LNCAP (cell line): ENCODE data around the gene TLE3.

ENCODE experiments used
- TF ChIP-seq, protein P1 (sequence below): fragments of 450-650 bp; IDR thresholded peaks from 2 replicates; pipeline ENCODE4 v1.5.1; 2017; ENCODE audit warnings: mild to moderate bottlenecking

TLE3 gene

DNA sequence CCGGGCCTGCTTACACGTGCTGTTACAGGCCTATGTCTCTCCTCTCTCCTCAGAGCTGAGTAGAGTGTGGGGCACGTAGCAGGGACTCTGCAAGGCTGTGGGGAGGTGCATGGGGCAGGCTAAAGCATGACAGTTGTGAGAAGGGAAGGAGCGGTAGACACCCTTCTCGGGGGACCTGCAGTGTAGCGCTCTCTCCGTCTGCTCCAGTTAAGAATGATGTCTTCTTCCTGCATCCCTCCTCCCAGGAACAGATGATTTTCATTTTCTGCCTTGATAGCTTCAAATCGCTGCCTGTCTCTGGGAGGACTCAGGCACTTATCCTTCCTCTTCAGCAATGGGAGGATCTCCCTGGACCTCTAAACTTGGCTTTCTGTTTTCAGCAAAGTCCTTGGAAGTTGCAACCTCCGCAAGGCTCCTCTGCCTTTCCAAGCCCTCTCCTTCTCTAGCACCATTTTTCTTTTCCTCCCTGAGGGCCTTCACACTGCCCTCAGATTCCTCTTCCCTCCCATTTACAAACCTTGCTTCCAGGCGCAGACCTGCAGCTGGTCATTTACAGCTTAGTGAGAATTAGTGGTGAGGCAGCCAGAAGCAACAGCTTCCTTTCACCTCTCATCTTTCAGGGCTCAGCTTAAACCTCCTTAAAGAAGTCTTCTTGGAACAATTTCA lies 23.4 kb upstream of the TLE3 start:
- TF ChIP-seq, protein P1, sequence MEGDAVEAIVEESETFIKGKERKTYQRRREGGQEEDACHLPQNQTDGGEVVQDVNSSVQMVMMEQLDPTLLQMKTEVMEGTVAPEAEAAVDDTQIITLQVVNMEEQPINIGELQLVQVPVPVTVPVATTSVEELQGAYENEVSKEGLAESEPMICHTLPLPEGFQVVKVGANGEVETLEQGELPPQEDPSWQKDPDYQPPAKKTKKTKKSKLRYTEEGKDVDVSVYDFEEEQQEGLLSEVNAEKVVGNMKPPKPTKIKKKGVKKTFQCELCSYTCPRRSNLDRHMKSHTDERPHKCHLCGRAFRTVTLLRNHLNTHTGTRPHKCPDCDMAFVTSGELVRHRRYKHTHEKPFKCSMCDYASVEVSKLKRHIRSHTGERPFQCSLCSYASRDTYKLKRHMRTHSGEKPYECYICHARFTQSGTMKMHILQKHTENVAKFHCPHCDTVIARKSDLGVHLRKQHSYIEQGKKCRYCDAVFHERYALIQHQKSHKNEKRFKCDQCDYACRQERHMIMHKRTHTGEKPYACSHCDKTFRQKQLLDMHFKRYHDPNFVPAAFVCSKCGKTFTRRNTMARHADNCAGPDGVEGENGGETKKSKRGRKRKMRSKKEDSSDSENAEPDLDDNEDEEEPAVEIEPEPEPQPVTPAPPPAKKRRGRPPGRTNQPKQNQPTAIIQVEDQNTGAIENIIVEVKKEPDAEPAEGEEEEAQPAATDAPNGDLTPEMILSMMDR = no peak

DNA sequence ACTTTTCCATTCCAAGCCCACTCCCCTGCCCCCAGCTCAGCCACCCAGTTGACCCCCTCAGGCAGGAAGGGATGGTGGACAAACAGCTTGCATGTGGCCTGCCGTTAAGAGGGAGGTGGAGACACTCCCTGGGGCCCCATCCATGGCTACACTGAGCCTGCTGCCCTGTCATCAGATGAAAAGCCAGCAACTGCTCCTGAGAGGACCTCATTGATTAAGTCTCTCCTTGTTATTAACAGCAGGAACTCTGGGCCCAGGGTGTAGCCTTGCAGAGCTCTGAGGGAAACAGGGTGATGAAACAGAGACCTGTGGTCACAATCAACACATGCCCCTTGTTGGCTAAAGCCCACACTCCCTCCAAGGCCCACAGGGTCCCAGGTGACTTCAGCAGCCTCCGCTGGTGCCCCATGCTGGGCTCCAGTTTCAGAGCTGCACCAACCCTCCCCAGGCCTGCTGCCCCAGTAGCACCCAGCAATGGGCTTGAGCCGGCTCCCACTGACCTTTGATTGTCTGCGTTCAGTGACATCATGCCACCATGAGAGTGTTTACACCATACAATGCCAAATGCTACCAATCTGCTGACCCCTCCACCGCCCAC lies 22.3 kb upstream of the TLE3 start:
- TF ChIP-seq, protein P1 = no peak

DNA sequence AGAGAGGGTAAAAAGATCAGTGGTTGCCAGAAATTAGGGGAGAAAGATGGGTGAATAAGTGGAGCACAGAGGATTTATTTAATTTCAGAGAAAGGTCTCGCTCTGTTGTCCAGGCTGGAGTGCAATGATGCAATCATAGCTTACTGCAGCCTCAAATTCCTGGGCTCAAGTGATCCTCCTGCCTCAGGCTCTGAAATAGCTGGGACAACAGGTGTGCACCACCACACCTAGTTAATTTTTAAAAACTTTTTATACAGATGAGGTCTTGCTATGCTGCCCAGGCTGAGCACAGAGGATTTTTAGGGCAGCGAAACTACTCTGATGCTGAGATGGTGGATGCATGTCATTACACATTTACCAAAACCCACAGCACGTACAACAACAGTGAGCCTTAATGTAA lies 20.9 kb upstream of the TLE3 start:
- TF ChIP-seq, protein P1 = no peak

DNA sequence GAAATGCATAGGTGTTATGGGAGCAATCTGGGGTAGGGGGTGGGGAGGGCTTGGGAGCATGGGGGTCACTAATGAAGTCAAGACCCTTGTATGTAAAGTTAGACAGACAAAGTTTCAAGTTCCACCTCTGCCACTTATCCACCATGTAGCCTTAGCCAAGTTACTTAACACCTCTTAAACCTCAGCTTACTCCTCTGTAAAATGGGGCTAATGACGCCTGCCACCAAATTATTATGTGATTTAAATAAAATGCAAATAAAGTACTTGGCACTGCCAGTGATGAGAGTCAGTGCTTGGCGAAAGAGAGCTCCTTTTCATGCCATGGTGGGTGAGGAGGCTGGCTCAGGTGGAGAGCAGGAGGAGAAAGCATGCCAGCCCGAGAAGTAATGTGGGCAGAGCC lies 18.6 kb upstream of the TLE3 start:
- TF ChIP-seq, protein P1 = no peak

DNA sequence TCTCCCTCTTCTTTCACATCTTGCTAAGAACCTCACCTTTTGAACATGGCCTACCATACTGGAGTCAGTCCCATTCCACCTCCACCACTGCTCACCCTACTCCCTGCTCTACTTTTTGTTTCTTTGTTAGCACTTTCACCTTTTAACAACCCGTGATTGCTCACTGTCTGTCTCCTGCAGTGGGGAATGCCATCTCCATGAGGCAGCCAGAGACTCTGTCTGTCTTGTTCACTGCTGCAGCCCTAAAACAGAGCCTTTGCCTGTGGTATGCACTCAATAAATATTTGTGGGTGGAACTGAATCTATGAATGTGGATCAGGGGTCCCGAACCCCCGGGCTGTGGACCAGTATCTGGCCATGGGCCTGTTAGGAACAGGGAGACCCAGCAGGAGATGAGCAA lies 16.5 kb upstream of the TLE3 start:
- TF ChIP-seq, protein P1 = no peak

DNA sequence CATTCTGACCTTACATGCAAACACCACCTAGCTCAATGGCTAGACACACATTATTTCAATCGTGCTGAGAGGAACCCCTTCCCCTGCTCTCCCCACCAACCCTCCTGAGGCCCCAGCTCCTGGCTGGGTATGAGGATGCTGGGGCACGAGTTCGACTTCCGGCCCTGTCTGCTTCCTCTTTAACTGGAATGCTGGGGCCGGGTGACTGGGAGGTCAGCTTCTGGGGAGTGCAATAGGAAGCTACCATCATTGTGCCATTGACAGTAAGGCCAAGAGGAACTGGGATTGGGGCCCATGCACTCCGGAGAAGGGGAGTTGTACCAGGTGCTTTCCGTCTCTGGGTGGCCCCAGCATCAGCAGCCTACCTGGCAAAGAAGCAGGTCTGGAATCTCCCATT lies 15.6 kb upstream of the TLE3 start:
- TF ChIP-seq, protein P1 = no peak

DNA sequence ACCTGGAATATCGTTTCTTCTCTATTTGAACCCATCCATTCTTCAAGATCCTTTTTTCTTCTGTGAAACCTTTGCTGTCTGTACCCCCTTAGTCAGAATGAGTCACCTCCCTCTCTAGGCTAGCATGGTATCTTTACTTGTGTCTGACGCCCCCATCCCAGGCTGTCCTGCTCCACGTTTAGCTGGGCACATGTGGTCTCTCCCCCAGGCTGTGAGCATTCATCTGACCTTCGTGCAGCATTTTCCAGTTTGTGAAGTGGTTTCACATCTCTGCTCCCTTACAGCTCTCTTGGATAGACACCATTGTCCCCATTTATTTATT lies 14.3 kb upstream of the TLE3 start:
- TF ChIP-seq, protein P1 = no peak
